Endothelial cell of umbilical vein (primary cell): ENCODE measurements around the gene TMEM161A. TPM values are rescaled to one million over a fixed set of nuclear protein-coding genes. Genes with fewer than 3 reads are reported as not detected.
A peak's percentile ranks its signal among the peaks of the same experiment; 100 is the strongest.

ENCODE experiments used
- BruUV-seq: library from RNA; stranded (reverse); fragments of 400-500 nt; replicated peaks from 2 replicates; lab custom pipeline; 2021; lab: Mats Ljungman, UMichigan
- CTCF ChIA-PET: fragments of 300-600, 350-600 bp; sonication (Branson Sonifier 250); formaldehyde crosslinking; loops from one replicate; lab custom pipeline; 2021; ENCODE audit warnings: antibody characterized with exemption, inconsistent platforms; lab: Charles Lee
- POLR2A ChIA-PET: fragments of 300-600, 350-600 bp; sonication (Branson Sonifier 250); formaldehyde crosslinking; loops from one replicate; lab custom pipeline; 2021; ENCODE audit warnings: antibody characterized with exemption, inconsistent platforms; lab: Charles Lee
- DNase-seq: peaks from one replicate; pipeline ENCODE4 v3.0.0-alpha.2; 2011; ENCODE audit warnings: low read depth, low spot score
- FAIRE-seq: peaks from 2 replicates; lab custom pipeline; 2011; peaks lifted over from hg19 to GRCh38; lab: Jason Lieb, UNC
- H2AFZ ChIP-seq: 2 replicates; pipeline ENCODE4 v1.6.0; 2012; ENCODE audit warnings: low read depth, low read length, control low read depth, inconsistent platforms
- H3K27ac ChIP-seq: 2 replicates; pipeline ENCODE4 v1.5.1; 2011; ENCODE audit warnings: low read depth, mild to moderate bottlenecking, control low read depth, low read length, moderate library complexity; ENCODE audit not compliant: insufficient read depth
- H3K27me3 ChIP-seq, 2 experiments: 2 replicates each; pipeline versions ENCODE4 v1.6.0 to v1.6.1; 2011; ENCODE audit warnings: low read length in 2 of 2, mixed read lengths in 1 of 2; ENCODE audit not compliant: control insufficient read depth in 2 of 2, insufficient read depth in 2 of 2
- H3K36me3 ChIP-seq, 2 experiments: 2 replicates in 1 of 2; 3 replicates in 1 of 2; pipeline ENCODE4 v1.5.1; 2011; ENCODE audit warnings: low read length in 2 of 2, mild to moderate bottlenecking in 1 of 2, moderate library complexity in 1 of 2; ENCODE audit not compliant: control insufficient read depth in 2 of 2, insufficient read depth in 2 of 2; ENCODE audit errors: extremely low read depth in 1 of 2
- H3K4me1 ChIP-seq: 3 replicates; pipeline ENCODE4 v1.5.1; 2011; ENCODE audit warnings: mild to moderate bottlenecking, low read length; ENCODE audit not compliant: control insufficient read depth, insufficient read depth; ENCODE audit errors: extremely low read depth
- H3K4me2 ChIP-seq: 2 replicates; pipeline ENCODE4 v1.6.1; 2011; ENCODE audit warnings: low read length, control low read depth, mixed read lengths; ENCODE audit not compliant: insufficient read depth
- H3K4me3 ChIP-seq, 3 experiments: fragments of 200-600 bp in 1 of 3; sonication (generic), shearing (Covaris generic) in 1 of 3; replicated peaks in 1 of 3; 2 replicates each; pipeline ENCODE4 v1.5.1; 2011 to 2016; ENCODE audit warnings: control low read depth in 3 of 3, low read length in 3 of 3, mild to moderate bottlenecking in 2 of 3, inconsistent platforms in 1 of 3, low read depth in 1 of 3, moderate library complexity in 1 of 3; ENCODE audit not compliant: insufficient read depth in 1 of 3
- H3K79me2 ChIP-seq: 2 replicates; pipeline ENCODE4 v1.6.0; 2012; ENCODE audit warnings: low read length, inconsistent platforms; ENCODE audit not compliant: control insufficient read depth, insufficient read depth
- H3K9ac ChIP-seq: replicated peaks from 2 replicates; pipeline ENCODE3; 2011; ENCODE audit warnings: low read length, control low read depth; ENCODE audit not compliant: insufficient read depth; ENCODE audit errors: extremely low read depth
- H3K9me1 ChIP-seq: replicated peaks from 3 replicates; pipeline ENCODE4 v1.6.0; 2011; ENCODE audit warnings: mild to moderate bottlenecking, low read length; ENCODE audit not compliant: control insufficient read depth, insufficient read depth; ENCODE audit errors: extremely low read depth
- H3K9me3 ChIP-seq: replicated peaks from 2 replicates; pipeline ENCODE4 v1.5.1; 2012; ENCODE audit warnings: low read length, inconsistent platforms; ENCODE audit not compliant: control insufficient read depth, insufficient read depth
- H4K20me1 ChIP-seq: replicated peaks from 2 replicates; pipeline ENCODE3; 2011; ENCODE audit warnings: mild to moderate bottlenecking, low read length; ENCODE audit not compliant: control insufficient read depth, insufficient read depth; ENCODE audit errors: extremely low read depth
- EZH2 ChIP-seq: IDR thresholded peaks from 2 replicates; pipeline ENCODE4 v1.6.1; 2012; ENCODE audit warnings: borderline replicate concordance, low read depth, mild to moderate bottlenecking, moderate library complexity, low read length, inconsistent platforms; ENCODE audit not compliant: severe bottlenecking
- FOS ChIP-seq: IDR thresholded peaks from 2 replicates; pipeline ENCODE4 v1.6.1; 2011; ENCODE audit warnings: mild to moderate bottlenecking, low read length, moderate library complexity, borderline replicate concordance; ENCODE audit not compliant: insufficient read depth
- GATA2 ChIP-seq: IDR thresholded peaks from 2 replicates; pipeline ENCODE4 v1.7.0; 2011; ENCODE audit warnings: low read depth, mild to moderate bottlenecking, moderate library complexity, mixed read lengths, low read length; ENCODE audit not compliant: insufficient read length, insufficient read depth
- JUN ChIP-seq: IDR thresholded peaks from 2 replicates; pipeline ENCODE4 v1.6.1; 2011; ENCODE audit warnings: borderline replicate concordance, low read depth; ENCODE audit not compliant: insufficient read length, insufficient read depth
- MYC ChIP-seq: IDR thresholded peaks from one replicate; pipeline ENCODE4 v1.6.1; 2011; ENCODE audit warnings: mild to moderate bottlenecking, low read depth, low read length
- POLR2A ChIP-seq: IDR thresholded peaks from 2 replicates; pipeline ENCODE4 v1.6.1; 2012; ENCODE audit warnings: low read depth, mild to moderate bottlenecking, control low read depth, low read length
- POLR2AphosphoS5 ChIP-seq: IDR thresholded peaks from 2 replicates; pipeline ENCODE4 v1.6.1; 2012; ENCODE audit warnings: low read depth, mild to moderate bottlenecking, control low read depth, low read length, moderate library complexity; ENCODE audit not compliant: insufficient read depth
- dilution Hi-C: fragments of 300-500 bp; cut with MboI; formaldehyde crosslinking; loops from one replicate; pipeline ENCODE4 v1.15.0; 2019; ENCODE audit warnings: low sequenced_read_pairs; ENCODE audit not compliant: extremely low pct_ligation_motif_present
- intact Hi-C: fragments of 100-400 bp; cut with micrococcal nuclease; formaldehyde crosslinking; loops from one replicate; pipeline ENCODE4 v1.10.0; 2022
- polyA plus RNA-seq, 4 experiments: library from polyadenylated mRNA; depleted of rRNA in 3 of 4; stranded (reverse) in 3 of 4; unstranded in 1 of 4; fragments of >200 nt; gene quantifications; 2 replicates each; pipeline versions ENCODE4 v1.2.1 to v1.2.3, GENCODE V29; 2011 to 2012; ENCODE audit warnings: missing spikeins in 1 of 4
- total RNA-seq: library from RNA; stranded (reverse); gene quantifications from 2 replicates; pipeline ENCODE4 v1.2.3, GENCODE V29; 2021
- TF ChIP-seq, protein P1 (sequence below), 2 donors: IDR thresholded peaks; 1 replicate in 1 of 2; 2 replicates in 1 of 2; pipeline ENCODE4 v1.5.1; 2011; ENCODE audit warnings: low read length in 2 of 2, mild to moderate bottlenecking in 2 of 2, moderate library complexity in 2 of 2, control low read depth in 1 of 2, inconsistent platforms in 1 of 2, low read depth in 1 of 2; ENCODE audit not compliant: insufficient read depth in 1 of 2; ENCODE audit errors: extremely low read depth in 1 of 2
- TF ChIP-seq, protein P2 (sequence below): IDR thresholded peaks from 2 replicates; pipeline ENCODE4 v1.6.1; 2011; ENCODE audit not compliant: insufficient read depth, insufficient read length

The TMEM161A gene
- total and polyA plus RNA-seq, 2 donors (not counting 3 experiments of a cell fraction or from before 2014, with no cell fraction given): 24.1 to 54.9 TPM

DNA sequence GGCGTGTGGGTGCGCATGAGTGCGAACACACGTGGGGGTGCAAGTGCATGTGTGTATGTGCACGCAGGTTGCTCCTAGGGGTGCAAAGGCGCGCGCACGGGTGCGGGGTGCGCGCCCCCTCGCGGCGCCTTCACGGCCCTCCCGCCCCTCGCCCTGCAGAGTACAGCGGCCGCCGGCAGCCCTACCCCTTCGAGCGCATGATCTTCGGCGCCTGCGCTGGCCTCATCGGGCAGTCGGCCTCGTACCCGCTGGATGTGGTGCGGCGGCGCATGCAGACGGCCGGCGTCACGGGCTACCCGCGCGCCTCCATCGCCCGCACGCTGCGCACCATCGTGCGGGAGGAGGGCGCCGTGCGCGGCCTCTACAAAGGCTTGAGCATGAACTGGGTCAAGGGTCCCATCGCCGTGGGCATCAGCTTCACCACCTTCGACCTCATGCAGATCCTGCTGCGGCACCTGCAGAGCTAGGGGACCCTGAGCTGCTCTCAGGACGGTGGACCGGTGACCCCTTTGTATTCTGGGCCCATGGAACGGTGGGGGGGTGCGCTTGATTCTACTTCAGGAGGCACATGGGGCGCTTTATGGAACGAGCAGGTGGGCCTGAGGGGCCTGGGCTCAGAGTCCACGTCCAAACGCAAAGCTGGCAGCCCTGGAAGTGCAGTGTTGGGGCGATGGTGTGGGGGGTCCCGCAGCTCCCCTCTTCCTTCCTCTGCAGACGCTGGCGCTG is 27.7 kb downstream of the TMEM161A start:
- Histone ChIP-seq H3K27ac (no peak overlapping the region), H3K36me3 (no peaks in the 10 kb centered on the region), H3K9ac (no peak overlapping the region), H3K4me1 (no peaks in the 10 kb centered on the region), H3K9me1 (no peaks in the 10 kb centered on the region), H2AFZ (no peak overlapping the region), H3K4me3 (no peak overlapping the region), H3K79me2 (no peaks in the 10 kb centered on the region), H3K4me2 (no peak overlapping the region), H3K9me3 (no peaks in the 10 kb centered on the region), H4K20me1 (no peaks in the 10 kb centered on the region), H3K27me3 (no peaks in the 10 kb centered on the region)
- dilution Hi-C loops (no loop called here), intact Hi-C loops (no loop called here)
- FAIRE-seq: peak; percentile 12
- no TSS peak for BruUV-seq
- ChIA-PET CTCF (no interaction called here), POLR2A (no interaction called here)
- no peak for TF ChIP-seq FOS
- TF ChIP-seq, protein P1, sequence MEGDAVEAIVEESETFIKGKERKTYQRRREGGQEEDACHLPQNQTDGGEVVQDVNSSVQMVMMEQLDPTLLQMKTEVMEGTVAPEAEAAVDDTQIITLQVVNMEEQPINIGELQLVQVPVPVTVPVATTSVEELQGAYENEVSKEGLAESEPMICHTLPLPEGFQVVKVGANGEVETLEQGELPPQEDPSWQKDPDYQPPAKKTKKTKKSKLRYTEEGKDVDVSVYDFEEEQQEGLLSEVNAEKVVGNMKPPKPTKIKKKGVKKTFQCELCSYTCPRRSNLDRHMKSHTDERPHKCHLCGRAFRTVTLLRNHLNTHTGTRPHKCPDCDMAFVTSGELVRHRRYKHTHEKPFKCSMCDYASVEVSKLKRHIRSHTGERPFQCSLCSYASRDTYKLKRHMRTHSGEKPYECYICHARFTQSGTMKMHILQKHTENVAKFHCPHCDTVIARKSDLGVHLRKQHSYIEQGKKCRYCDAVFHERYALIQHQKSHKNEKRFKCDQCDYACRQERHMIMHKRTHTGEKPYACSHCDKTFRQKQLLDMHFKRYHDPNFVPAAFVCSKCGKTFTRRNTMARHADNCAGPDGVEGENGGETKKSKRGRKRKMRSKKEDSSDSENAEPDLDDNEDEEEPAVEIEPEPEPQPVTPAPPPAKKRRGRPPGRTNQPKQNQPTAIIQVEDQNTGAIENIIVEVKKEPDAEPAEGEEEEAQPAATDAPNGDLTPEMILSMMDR (IDR thresholded peaks at IDR 0.05; ENCODE audit: extremely low read depth in 1 of 2, insufficient read depth in 1 of 2, low read depth in 1 of 2, low read length in 2 of 2): peak; percentile 38 to 62
- DNase-seq: peak; percentile 31

DNA sequence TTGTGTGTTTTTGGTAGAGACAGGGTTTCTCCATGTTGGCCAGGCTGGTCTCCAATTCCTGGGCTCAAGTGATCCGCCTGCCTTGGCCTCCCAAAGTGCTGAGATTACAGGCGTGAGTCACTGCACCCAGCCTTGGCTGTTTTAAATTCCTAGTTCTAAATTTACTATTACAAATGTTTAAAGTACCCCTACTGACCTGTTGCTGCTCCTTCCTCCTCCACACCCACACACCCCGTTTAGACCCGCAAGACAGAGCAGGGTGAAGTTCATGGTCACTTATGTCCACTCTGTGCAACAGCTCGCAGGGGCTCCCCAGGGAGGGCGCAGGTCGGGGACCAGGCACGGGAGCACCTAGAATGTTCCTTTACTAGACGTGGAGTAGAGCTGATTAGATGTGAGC is 28.7 kb downstream of the TMEM161A start:
- intact Hi-C loops (loop anchor here (5.0 kb wide), 1 partner anchor 47 kb away; the partner anchor contains the start of gene SLC25A42), dilution Hi-C loops (no loop called here)
- Histone ChIP-seq H3K4me1 (no peaks in the 10 kb centered on the region), H3K4me2 (no peak overlapping the region), H3K27me3 (no peaks in the 10 kb centered on the region), H3K27ac (no peak overlapping the region), H2AFZ (no peak overlapping the region), H3K9ac (no peak overlapping the region), H3K4me3 (no peak overlapping the region), H3K36me3 (no peaks in the 10 kb centered on the region), H3K9me1 (no peaks in the 10 kb centered on the region), H3K9me3 (no peaks in the 10 kb centered on the region), H3K79me2 (no peaks in the 10 kb centered on the region), H4K20me1 (no peaks in the 10 kb centered on the region)
- TF ChIP-seq JUN: no peak
- TF ChIP-seq GATA2: no peak
- TF ChIP-seq, protein P1 (IDR thresholded peaks at IDR 0.05; ENCODE audit: extremely low read depth in 1 of 2, insufficient read depth in 1 of 2, low read depth in 1 of 2, low read length in 2 of 2): no peak
- TF ChIP-seq POLR2AphosphoS5: no peak
- TF ChIP-seq EZH2: no peak
- TF ChIP-seq FOS: no peak
- no peak for TF ChIP-seq POLR2A
- TF ChIP-seq, protein P2, sequence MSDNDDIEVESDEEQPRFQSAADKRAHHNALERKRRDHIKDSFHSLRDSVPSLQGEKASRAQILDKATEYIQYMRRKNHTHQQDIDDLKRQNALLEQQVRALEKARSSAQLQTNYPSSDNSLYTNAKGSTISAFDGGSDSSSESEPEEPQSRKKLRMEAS: no peak
- TF ChIP-seq MYC: no peak
- FAIRE-seq: no peak
- ChIA-PET CTCF (no interaction called here), POLR2A (no interaction called here)
- no TSS peak for BruUV-seq
- no peak for DNase-seq
